ENCODE measurements around the gene HCCS.
"Not testable (repeated sequence)": the region's sequence is repeated elsewhere in the genome, so short reads cannot be mapped to it uniquely, and the experiment has no call there.

Gene HCCS

DNA sequence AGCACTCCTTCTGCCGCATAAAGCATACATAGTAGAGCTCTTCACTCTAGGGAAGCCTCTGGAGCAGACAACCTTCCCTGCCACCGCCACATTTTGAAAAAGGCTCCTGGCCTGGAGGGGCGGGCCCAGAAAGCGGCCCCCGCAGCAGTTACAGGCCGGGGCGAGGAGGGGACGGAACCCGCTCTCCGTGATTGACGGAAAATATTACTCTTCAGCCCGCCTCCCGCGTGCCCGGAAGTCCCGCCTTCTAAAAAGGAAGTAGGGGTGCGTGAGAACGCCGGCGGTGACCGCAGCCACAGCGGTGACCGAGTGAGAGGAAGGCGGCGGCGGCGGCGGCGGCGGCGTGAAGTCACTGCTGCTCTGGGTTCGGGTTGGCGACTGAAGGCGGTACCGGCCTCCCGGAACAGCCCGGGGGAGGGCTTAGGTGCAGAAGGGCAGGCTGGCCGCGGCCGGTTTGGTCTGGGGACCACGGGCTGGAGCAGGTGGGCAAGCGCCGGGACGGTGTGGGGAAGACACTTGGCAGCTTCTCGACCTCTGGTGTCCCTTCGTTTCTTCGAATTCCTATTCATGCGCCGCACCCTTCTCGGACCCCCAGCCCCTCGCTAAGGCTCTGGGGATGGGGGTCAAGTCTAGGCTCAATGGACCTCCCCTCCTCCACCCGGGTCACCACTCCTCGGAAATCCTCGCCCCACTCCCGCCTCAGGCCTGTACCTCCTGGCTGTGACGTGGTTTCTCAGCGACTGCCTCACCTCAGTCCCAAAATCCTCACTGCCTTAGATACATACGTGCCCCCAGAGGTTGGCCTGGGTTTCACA, at the start of gene HCCS:
TSS of gene HCCS (plus strand) at position 296 of the 815 bp plus-strand sequence. CDS start 729 bp downstream, outside the sequence.
- DNase-seq: peak; percentile 69

- DNase-seq: no peak
These were observed 46.9 kb upstream of the HCCS start for GRCh38 chrX:11064276-11064675.

DNA sequence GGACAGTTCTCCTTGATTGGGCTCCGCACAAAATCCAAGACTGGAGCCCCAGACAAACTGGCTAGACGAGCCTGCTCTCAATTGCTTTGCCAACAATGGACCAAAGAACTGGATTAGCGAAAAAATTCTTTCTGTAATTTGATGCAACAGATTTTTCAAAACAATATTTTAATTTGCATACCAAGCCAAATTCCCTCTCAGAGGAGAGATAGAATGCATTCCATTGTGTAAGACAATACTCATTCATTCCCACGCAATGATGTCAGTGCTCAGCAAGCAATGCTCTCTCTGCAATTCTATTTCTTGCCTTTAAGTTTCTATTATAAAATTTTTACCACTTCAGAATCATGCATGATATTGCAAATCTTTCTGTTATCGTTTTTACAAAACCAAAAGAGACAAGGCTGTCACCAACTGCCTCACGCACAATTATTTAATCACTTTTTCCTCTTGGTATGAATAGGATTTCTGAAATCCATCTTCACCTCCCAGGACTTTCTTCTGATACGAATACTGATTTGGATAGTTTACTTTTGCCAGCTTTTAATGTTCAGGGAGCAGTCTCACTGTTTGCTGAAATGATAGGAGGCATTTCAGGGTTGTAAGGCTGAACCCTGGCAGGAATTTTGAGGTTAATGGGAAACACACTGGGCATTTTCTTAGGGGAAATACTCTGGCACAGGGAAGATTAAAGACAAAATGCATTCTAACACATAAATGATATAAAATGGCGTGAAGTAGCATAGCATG, 46.1 kb upstream of the HCCS start:
- no peak for DNase-seq

DNA sequence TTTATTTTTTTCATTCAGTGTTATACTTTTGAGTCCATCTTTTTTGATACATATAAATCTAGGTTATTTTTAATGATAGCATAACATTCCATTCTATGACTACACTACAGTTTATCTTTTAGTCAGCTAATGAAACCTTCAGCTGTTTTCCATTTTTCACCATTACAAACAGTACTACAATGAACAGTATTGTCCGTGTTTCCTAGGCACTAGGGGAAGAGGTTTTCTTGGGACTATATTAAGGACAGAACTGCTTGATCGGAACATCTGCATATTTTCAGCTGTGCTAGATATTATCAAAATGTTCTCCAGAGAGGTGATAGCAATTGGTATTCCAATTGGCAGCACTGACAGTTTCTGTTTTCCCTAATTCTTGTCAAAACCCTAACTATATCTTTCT, 44.3 kb upstream of the HCCS start:
- no peak for DNase-seq

GRCh38 chrX:11073381-11073780, 37.8 kb upstream of the HCCS start:
- DNase-seq: no peak

- no peak for DNase-seq
These were observed 30.3 kb upstream of the HCCS start for GRCh38 chrX:11080741-11081305.

- no peak for DNase-seq
These were observed 29.6 kb upstream of the HCCS start for GRCh38 chrX:11081511-11081910.

- no peak for DNase-seq
These were observed 25.8 kb upstream of the HCCS start for GRCh38 chrX:11085305-11085704.

DNA sequence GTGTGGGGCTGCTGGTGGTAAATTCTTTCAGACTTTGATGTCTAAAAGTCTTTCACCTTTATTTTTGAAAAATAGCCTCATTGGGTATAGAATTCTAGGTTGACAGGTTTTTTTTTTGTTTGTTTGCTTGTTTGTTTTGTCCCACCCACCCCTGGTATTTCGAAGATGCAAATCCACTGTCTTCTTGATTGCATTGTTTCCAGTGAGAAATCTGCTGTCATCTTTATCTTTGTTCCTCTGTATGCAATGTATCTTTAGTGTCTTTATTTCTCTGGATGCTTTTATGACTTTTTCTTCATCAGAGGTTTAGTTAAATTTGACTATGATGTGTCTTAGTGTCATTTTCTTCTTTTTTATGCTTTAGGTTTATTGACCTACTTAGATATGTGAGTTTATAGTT, 21.3 kb upstream of the HCCS start:
- DNase-seq: no peak

- no peak for DNase-seq
These were observed 13.2 kb upstream of the HCCS start for GRCh38 chrX:11097933-11098332.

- no peak for DNase-seq
These were observed 11.7 kb upstream of the HCCS start for GRCh38 chrX:11099465-11099864.

DNA sequence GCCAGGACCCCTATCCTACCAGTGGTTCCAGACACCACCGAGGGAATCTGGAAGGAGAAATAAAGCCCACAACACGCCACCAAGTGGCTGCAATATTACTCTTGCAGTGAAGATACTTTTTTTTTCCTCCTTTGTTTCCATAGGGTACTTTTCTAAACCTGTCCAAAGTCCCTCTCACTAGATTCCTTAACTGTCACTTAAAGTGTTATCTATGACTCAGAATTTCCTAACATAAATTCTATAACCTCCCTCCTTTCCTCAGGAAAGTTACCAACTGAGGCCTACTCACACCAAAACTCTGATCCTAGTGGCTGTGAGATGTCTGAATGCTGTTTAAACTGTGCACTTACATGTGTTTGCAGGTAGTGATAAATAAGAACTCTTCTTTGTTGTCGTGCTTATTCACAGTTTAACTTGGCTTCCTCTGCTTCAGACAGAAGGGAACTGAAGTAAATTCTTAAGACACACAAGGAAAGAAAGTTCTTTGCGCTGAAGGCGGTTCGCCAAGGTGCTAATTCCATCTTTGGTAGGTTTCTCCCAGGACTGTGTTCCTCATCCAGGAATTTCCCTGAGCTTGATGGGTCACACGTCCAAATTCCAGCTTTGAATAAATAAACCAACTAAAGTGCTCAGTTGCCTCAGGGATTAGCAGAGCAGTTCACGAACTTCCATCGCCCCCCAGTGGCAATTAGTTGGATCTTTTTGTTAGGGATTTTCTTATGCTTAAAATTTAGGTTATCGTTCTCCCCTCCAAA, 10.7 kb upstream of the HCCS start:
- peak; percentile 5 for DNase-seq

- no peak for DNase-seq
These were observed 8.1 kb upstream of the HCCS start for GRCh38 chrX:11103006-11103405.

DNA sequence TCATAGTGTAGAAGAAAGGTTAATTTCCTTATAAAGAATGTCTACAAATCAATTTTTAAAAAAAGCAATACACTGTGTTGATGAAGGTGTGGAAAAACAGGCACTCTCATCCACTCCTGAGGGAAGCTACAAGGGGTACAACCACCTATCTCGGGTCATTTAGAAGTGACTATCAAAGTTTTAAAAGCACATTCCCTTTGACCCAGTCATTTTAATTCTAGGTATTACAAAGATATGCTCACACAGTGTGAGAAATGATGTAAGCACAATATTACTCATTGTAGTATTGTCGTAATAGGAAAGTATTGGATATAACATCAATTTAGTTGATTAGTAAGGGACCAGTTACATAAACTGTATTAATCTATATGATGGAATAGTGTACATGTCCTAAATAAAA, 7.4 kb upstream of the HCCS start:
- DNase-seq: no peak

DNA sequence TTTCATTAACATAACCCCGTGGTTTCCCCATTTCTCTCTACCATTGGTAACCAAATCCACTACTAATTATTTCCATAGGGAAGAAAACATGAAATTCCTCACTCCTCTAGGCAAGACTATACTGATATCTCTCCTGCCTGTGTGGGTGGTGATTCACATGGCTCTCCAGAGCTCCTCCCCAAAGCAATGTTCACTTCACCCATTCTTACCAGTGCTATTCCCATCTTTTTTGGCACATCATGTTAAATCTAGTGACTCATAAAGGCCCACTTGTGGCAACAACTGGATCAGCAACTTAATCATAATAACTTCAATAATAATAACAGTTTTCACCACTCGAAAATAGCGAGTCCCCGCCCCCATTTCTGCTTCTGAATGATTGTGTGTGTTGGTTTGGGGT, 6.1 kb upstream of the HCCS start:
- no peak for DNase-seq

DNA sequence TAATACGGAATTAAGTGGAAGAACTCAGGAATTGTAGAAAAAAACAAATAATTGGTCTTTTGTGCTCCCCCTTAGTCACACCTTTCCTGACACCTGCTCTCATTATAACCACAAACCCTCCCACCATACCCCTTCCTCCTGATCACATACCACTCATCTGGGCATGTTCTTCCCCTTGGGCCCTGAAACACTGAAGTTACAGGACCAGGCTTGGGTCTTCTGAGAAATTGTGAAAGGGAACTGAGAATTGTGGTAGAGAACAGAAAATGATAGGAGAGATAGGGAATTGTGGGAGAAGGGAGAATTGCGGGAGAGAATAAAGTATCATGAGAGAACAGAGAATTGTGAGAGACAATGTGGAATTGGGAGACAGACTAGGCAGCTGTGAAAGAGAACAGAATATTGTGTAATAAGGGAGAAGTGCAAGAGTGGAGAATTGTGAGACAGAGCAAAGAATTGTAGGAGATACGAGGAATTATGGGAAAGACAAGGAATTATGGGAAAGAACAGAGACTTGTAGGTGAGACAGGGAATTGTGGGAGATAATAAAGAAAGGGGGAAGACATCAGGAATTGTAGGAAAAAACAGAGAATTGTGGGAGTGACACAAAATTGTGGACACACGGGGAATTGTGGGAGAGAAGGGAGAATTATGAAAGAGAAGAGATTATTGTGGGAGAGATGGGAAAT, 2.7 kb upstream of the HCCS start:
- DNase-seq: no peak

DNA sequence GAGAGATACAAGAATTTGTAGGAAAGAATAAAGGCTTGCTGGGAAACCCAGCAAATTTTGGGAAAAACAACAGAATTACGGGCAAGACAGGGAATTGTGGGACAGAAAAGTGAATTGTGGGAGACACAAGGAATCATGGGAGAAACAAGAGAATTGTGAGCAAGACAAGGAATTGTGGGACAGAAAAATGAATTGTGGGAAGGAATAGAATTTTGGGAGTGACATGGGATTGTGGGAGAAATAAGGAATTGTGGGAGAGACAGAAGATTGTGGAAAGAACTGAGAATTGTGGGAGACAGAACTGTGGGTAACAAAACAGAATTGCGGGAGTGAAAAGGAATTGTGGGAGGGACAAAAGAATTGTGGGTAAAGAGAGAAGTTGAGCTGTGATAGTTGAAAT, 1.2 kb upstream of the HCCS start:
- DNase-seq: no peak

DNA sequence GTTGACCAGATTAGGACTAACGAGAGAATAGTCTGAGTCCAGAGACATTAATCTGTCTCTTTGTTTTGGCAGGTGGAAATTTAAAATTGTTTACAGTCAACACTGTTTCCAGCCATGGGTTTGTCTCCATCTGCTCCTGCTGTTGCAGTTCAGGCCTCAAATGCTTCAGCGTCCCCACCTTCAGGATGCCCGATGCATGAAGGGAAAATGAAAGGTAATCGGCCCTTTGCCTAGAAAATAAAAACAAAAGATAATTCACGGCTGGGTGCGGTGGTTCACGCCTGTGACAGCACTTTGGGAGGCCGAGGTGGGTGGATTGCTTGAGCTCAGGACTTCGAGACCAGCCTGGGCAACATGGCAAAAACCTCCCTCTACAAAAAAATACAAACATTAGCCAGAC, 815 bp downstream of the HCCS start:
- no peak for DNase-seq

DNA sequence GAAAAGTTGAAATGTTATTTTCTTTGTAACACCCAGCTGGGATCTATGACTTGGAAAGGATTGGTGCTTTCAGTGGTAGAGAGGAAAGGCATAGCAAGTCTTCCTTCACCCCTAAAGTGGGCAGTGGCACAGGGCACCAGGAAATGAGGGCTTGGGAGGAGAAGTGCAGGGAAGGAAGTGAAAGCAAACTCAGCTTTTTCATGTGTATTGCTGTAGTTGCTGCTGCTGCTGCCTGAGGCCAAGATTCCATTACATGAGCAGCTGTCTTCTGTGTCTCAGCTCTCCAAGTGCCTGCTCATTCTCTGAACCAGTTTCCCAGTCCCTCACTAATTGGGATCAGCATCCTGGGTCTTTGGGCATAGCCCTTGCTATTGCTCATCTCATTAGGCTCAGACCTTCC, 2.6 kb downstream of the HCCS start:
- no peak for DNase-seq

DNA sequence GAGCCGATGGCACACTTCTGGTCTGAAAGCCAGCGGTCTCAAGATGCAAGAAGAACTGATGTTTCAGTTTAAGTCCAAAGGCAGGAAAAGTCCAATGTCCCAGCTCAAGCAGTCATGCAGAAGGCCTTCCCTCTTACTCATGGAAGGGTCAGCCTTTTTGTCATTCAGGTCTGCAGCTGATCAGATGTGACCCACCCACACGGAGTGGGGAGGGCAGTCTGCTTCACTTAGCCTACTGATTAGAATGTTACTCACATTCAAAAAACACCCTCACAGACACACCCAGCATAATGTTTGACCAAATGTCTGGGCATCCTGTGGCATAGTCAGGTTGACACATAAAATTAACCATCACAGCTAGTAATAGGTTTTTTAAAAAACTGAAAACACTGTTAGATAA, 6.6 kb downstream of the HCCS start:
- no peak for DNase-seq

DNA sequence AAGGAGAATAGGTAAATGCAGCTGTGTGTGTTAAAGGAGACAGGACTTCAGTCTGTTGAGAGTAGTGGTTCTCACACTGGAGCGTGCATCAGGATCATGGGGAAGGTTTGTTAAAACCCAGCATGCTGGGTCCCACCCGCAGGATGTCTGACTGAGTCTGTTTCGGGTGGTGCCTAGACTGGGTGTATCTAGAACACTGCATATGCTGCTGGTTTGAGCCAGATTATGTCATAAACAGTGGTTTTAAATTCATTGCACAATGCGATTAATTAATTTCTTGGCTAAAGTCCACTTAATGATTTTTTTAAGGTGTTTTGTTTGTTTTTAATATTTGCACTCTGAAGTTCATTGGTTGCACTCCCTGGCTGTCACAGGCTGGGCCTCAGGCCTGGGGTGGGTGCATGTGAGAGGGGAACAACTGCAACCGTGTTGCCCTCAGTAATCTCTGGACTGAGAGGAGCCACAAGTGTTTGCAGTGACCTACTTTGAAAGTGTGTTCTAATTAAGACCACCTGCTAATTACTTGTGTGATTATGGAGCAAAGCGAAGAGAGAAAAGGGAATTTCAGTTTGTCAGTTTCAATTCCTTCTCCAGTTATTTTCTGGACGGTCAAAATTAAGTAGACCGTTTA, 8.3 kb downstream of the HCCS start:
- DNase-seq: no peak

GRCh38 chrX:11123087-11123486, 12.0 kb downstream of the HCCS start:
- not testable (repeated sequence) for DNase-seq
